ENCODE data around the gene PLA2G2C.

Gene PLA2G2C

DNA sequence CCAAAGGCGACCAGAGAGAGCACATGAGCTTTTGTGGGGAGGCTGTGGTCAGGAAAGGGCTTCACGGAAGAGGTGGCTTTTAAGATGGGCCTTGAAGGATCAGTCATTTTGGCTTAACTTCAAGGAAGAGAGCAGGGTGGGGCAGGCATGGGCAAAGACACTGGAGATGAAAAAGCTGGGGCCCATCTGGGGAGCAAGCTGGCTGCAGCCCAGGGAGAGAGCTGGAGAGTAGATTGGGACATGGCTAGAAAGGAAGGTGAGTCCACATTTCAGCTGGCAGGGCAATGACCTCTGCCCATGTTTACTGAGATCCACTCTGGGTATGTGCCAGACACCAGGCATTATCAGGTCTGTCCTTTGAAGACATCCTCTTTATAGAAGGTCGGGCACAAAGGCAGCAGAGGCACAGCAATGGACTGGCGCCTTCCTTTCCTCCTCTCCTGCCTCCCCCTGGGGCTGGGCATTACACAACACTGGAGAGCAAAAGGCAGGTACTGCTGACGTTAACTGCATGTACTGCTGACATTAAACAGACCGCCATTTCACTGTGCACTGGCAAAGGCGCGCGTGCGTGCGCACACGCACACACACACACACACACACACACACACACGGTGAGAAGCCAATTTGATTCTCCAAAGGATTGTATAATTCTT is 2.6 kb downstream of the PLA2G2C start:
- DNase-seq (ENCODE audit: low spot score): no peak

DNA sequence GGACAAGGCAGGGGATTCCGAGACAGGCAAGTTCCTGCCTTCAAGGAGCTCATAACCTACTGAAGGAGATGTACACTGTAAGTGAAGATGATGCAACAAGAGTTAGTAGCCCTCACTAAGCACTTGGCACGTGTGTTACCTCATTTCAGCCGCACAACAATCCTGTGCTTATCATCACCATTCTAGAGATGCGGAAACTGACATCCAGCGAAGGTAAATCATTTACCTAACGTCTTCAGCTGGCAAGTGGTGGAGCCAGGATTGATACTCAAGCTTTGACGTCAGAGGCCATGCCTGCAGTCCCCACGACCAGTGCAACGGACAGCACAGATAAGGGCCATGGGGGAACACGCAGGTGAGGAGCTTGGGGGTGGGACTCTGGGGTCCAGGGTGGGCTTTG is 3.3 kb downstream of the PLA2G2C start:
- DNase-seq (ENCODE audit: low spot score): no peak

DNA sequence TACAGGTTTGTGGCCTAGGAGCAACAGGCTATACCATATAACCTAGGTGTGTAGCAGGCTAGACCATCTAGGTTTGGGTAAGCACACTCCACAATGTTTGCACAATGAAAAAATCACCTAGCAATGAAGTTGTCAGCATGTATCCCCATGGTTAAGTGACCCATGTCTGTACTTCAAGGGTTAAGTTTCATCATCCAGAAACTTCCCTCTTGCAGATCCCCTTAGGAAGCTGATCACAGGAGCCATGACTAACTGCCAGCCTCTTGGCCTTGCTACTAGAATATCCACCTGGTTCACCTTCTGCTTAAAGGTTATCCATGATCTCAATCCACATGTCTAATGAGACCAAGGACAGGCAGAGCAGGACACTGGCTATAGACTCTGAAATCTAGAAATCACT is 3.9 kb downstream of the PLA2G2C start:
- DNase-seq (ENCODE audit: low spot score): no peak

DNA sequence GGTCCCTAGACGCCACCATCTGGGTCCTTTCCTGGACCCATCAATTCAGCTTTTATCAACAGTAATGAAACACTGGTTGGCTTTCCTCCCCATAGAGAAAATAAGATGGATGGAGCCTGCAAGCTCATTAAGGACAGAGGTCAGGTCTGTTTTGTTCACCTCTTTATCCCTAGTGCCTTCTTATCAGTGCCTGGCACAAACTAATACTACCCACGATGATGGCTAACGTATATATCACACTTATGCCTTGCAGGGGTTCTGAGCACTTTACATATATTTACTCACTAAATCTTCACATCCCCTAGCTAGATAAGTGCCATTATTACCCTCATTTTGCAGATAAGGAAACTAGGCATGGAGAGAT is 5.5 kb downstream of the PLA2G2C start:
- no peak for DNase-seq (ENCODE audit: low spot score)

DNA sequence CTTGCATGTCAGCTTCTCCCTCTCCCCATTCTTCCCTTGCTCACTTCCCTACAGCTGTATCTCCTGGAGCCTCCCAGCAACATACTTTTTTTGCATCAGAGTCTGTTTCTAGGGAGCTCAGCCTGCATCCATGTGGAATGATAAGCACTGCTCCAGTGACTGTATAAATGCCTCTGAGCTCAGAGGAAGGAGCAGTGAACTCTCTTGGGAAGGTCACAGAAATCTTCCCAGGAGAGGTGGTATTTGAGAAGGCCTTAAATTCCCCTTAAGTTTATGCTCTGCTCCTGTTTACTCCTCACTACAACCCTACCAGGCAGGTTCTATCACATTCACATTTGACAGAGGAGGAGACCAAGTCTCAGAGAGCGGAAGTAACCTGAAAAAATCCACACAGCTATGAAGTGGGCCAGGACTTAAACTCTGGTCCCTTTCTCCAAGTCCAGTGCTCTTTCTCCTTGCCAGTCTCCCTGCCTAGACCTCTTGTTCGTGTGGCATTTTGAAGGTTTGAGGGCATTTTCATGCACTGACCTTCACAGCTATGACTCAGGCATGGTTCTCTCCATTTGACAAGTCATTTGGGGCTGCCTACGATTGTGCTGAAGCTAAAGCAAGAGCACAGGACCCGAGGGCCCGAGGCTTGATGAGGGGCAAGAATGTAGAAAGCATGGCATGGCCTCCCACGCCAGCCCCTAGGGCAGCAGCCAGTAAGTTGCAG is 6.0 kb downstream of the PLA2G2C start:
- no peak for DNase-seq (ENCODE audit: low spot score)

DNA sequence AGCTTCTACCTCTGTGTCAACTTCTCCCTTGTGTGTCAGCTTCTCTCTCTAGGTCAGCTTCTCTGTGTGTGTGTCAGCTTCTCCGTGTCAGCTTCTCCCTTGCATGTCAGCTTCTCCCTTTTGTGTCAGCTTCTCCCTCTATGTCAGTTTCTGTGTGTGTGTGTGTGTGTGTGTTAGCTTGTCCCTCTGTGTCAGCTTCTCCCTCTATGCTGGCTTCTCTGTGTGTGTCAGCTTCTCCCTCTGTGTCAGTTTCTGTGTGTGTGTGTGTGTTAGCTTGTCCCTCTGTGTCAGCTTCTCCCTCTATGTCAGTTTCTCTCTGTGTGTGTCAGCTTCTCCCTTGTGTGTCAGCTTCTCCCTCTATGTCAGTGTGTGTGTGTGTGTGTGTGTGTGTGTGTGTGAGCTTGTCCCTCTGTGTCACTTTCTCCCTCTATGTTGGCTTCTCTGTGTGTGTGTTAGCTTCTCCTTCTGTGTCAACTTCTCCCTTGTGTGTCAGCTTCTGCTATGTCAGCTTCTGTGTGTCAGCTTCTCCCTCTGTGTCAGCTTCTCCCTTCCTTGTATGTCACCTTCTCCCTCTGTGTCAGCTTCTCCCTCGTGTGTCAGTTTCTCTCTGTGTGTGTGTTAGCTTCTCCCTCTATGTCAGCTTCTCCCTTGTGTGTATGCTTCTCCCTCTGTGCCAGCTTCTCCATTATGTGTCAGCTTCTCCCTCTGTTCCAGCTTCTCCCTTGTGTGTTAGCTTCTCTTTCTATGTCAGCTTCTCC is 6.8 kb downstream of the PLA2G2C start:
- DNase-seq (ENCODE audit: low spot score): no peak

DNA sequence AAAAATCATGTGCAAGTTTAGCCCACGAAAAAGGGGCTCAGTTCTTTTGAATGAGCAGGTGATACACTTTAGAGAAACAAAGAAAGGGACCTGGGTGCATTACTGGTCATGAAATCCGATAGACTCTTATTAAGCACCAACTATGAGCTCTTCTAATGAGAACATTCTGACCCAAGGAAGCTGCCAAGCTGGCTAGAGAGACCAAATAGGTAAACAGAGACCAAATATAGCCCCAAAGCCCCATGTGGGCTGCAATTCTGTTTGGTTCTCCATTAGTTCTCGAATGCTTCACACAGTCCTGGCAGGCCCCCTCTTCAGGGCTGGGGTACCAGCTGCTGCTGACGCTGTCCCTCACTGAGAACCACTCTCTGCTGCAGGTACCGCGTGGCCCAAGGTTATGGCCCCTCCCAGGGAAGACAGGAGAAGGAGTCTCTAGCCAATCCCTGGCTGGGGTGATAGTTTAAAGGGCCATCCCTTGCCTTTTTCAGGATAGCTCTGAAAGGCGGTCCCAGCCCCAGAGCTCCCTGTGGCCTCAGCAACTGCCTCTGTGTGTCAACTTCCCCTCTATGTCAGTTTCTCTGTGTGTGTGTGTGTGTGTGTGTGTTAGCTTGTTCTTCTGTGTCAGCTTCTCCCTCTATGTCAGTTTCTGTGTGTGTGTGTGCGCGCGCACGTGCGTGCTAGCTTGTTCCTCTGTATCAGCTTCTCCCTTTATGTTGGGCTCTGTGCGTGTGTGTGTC is 7.5 kb downstream of the PLA2G2C start:
- DNase-seq (ENCODE audit: low spot score): no peak

DNA sequence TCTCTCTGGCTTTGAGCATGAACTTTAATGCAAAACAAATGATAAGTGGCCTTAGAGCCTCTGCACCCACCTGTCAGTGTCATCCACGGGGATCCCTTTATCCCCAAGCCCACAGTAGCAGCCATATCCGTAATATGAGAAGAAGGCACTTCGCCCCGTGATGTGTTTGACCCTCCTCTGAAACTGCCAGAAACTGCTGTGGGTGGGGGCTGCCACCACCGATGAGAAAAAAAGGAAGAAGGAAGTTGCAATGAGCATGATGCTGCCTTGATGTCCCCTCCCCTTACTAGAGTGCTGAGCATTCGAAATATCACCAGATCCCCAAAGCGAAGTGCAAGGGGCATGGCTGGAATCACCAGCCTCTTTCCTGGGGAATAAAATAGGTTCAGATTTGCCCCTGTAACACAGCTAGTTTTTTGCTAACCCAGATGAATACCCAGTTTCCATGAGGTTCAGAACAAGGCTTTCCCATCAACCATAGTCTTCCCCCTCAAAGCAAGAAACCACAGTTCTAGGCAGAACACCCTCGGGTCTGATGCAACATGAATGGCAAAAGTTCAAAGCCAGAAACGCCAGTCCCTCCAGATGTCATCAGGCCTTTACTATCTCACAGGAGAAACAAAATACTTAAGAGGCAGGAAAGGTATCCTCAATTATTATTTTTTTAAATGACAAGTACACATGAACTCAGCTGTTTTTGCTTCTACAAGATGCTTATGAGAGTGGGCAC is 11.2 kb downstream of the PLA2G2C start:
- DNase-seq (ENCODE audit: low spot score): no peak

DNA sequence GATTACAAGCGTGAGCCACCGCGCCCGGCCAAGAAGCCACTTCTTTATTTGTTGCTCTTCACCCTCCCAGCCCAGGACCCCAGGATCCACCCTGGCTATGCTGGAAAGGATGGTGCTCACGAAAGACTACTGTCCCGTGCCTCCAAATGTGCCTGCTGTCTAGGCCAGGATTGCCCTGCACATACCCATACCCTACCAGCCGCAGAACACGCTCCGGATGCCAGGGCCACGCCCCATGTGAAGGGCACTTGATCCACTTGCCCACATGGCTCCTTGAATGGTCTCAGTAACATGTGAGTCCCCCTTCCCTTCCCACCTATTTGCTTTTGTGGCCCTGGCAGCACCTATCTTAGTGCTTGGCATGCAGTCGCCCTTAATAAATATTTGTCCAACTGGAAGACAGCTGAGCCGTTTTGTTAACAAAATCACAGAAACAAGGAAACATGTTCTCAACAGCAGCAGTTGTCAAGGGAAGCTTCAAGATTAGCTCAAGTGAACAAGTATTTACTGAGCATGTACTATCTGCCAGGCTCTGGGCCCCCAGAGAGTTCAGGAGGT is 14.2 kb downstream of the PLA2G2C start:
- no peak for DNase-seq (ENCODE audit: low spot score)

DNA sequence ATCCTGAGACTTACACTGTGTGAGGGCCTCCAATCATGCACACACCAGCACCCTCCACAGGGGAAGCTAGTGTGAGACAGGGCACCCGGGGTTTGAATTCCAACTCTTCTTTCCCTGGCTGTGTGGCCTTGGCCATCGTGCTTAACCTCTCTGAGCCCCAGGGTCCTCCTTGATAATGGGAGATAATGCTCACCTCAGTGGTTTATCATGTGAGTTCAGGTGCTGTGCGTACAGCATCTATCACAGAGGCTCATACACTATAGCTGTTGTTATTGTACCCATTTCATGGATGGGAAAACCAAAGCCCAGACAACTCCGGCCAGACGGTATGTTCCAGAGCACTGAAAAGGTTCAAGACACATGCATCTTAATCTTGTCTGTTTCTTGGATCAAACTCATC is 16.4 kb downstream of the PLA2G2C start:
- no peak for DNase-seq (ENCODE audit: low spot score)

DNA sequence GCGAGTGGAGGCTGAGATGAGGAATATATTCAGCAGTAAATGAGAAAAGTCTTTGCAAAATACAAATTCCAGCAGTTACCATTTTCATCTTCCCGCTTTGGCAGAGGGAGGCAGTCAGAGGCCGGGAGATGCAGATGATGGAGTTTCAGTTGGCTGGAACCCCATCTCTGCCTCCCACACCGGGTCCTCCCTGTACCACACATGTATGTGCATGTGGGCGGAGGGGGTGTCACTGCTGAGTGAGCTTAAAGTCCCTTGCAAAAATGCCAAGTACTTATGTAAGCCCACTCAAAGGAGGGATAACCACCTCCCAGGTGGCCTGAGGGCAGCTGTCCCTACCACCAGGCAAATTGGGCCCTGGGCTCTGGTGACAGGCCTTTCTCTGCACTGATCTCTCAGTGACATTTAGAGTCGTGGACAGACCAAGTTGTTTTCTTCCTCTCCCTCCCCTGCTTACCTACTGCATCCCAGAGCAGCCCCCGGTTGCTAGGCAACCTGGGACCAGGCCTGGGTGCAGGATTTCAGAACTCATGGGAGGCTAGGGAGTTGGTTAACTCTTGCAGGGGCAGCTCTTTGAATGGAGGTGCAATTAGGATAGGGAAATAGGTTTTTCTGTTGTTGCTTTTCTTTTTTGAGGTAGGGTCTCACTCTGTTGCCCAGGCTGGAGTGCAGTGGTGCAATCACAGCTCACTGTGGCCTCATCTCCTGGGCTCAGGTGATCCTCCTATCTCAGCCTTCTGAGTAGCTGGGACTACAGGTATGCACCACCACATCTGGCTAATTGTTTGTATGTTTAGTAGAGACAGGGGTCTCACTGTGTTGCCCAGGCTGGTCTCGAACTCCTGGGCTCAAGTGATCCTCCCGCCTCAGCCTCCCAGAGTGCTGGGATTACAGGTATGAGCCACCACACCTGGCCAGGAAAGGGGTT is 17.5 kb downstream of the PLA2G2C start:
- DNase-seq (ENCODE audit: low spot score): no peak

DNA sequence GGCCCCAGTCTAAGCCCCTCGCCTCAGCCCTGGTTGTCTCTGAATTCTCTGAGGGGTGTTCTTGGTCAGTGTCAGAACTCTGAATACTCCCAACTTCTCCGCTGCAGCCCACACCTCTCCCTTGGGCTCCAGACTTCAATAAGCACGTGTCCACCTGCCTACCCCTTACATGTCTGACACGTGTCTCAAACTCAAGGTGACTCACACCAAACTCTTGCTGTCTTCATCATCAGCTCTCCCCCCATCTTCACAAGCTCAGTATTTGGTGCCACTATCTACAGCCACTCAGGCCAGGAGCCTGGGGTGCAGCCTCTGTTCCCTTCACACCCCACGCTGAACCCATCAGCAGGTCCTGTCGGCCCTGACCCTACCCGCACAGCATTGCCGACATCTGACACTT is 19.2 kb downstream of the PLA2G2C start:
- no peak for DNase-seq (ENCODE audit: low spot score)

DNA sequence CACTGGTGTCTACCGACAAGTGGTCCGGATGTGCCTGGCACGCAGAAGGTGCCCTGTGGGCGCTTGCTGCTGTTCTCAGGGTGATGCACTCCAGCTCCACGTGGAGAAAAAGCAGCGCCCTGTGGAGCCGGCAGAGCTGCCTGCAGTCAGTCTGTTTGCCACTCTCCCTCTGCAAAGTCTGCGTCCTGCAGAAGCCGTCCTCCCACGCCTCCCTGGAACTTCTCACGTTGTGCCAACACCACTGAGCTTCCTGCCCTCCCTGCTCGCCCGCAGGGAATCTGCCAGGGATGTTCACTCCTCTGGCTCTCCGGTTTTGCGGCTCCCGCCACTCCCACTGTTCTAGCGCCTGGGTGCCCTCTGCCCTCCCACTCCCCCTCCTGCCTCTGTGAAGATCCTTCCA is 20.3 kb downstream of the PLA2G2C start:
- no peak for DNase-seq (ENCODE audit: low spot score)

DNA sequence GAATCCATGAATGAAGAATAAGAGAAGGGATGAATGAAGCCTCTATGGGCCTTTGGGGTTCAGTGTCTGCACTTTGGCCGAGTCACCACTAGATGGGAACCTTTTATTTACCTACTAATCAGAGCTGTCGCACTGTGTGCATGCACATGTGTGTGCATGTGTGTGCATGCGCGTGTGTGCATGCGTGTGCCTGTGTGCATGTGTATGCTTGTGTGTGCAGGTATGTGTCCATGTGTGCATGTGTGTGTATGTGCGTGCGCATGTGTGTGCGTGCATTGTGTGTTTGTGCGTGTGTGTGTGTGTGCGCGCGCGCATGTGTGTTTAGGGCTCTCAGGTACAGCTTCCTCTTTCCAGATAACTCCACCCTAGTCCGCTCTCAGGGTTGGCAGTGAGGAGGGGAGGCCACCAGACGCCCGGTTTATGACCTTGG is 20.8 kb downstream of the PLA2G2C start:
- no peak for DNase-seq (ENCODE audit: low spot score)

DNA sequence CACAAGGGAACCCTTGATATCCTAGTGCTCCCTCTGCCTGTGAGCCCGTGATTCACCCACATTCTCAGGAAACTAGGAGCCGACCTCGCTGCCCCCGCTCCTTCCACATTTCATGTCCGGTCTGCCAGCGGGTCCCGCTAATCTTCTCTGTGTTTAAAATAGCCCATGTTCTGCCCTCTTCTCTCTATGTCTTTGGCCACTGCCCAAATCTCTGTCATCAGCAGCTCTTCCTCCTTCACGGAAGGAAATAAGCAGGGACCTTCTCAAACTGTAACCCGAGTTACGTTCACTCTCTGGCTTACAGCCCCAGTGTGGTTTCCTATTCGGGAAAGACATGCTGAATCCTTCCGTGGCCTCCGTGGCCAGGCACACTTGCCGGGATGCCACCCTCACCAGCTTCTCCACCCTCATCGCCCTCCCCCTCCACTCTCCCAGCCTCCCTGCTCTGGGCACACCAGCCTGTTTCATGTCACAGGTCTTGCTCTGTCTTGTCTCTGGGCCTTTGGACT is 21.6 kb downstream of the PLA2G2C start:
- DNase-seq (ENCODE audit: low spot score): no peak

DNA sequence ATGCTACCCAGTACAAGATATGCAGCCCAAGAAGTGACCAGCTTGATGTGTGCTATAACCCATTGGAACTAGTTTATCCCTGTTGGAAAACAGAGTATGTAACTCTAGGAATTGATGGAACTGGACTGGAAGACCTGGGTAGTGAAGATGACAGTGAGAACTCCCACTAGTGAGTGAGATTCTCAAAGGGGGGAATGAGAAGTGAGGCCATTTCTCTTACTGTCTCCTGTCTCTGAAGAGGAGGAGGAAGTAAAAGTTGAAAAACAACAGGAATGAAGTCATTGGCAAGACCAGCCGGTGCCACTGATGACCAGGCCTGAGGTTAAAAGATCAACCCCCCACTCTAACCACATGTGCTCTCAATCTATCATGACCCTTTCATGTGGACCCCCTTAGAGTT is 26.3 kb downstream of the PLA2G2C start:
- no peak for DNase-seq (ENCODE audit: low spot score)

DNA sequence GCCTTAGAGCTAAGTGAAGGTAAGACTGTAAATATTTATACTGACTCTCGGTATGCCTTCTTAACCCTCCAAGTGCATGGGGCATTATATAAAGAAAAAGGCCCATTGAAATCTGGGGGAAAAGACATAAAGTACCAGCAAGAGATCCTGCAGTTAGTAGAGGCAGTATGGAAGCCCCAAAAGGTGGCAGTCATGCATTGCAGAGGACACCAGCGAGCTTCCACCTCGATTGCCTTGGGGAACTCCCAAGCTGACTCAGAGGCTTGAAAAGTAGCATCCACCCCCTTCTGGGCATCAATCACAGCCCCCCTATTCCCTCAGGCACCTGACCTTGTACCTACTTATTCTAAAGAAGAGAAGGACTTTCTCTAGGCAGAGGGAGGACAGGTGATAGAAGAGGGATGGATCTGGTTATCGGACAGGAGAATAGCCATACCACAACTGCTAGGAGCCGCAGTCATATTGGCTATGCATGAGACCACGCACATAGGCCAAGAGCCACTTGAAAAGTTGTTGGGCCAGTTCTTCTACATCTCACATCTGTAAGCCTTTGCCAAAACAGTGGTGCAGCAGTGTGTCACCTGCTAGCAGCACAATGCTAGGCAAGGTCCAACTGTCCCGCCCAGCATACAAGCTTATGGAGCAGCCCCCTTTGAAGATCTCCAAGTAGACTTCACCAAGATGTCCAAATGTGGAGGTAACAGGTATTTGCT is 27.8 kb downstream of the PLA2G2C start:
- no peak for DNase-seq (ENCODE audit: low spot score)

DNA sequence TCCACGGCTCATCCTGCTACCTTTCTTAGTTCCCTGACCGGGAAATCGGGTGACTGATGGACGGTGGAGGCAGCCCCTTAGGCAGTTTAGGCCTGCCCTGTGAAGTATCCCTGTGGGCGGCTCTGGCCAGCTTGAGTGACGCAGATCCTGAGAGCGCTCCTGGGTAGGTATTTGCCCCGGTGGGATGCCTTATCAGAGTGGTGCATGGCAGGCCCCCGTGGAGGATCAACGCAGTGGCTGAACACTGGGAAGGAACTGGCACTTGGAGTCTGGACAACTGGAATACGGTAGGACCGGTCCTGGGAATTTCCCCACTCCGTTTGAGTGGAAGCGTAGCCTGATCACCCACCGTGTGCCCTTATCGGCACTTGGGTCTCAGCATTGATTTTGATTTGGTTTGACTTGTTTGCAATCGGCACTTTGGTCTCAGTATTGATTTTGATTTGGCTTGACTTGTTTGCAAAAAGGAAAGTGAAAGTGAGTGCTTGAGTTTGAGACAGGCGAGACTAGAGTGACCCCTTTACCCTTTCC is 32.0 kb downstream of the PLA2G2C start:
- no peak for DNase-seq (ENCODE audit: low spot score)

DNA sequence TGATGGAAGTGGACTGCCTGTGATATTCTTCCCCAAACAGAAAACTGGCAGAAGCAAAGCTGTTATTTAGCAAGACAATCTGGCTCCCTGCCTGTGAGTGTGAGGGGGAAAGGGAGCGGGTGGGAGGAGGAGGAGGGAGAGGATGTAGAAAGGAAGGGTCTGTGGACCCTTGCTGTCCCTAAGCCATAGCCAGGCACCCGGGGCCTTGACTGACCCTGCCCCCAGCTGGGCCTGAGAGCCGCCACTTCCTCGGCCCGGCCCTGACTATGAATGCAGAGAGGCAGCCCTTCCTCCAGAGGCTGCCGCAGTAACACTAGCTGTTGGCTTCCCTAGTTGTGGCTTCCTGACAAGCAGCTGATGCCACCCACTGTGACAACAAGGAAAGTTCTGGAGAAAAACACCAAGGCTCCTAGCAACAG is 33.3 kb downstream of the PLA2G2C start:
- DNase-seq (ENCODE audit: low spot score): no peak

DNA sequence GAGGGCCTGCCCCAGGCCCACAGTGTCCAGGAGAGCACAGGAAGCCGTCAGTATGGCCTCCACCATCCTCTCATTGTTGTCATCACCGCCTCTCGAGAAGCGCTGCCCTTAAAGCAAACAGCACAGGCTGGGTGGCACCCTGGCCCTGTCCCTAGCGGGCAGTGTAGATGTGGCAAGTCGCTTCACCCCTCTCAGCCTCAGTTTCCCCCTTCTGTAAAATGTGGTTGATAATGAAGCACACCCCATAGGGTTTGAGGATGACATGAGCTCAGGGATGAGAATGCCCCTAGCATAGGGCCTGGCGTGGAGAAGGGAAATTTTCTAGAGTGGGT is 33.8 kb downstream of the PLA2G2C start:
- DNase-seq (ENCODE audit: low spot score): no peak

All from HuH-7 (cell line).